Liver (tissue), 9 donors: ENCODE measurements around the gene TSGA10. TPM values are rescaled to one million over a fixed set of nuclear protein-coding genes. Genes with fewer than 3 reads are reported as not detected.

ENCODE experiments used
- DNase-seq: peaks from one replicate; pipeline ENCODE4 v3.0.0-alpha.2; 2017; ENCODE audit warnings: low spot score
- H3K27ac ChIP-seq, 2 donors: one replicate each; pipeline ENCODE4 v1.7.0; 2013; ENCODE audit warnings: inconsistent platforms in 2 of 2, low read length in 2 of 2, control low read depth in 1 of 2, low read depth in 1 of 2, mild to moderate bottlenecking in 1 of 2
- H3K27me3 ChIP-seq, 4 donors: one replicate each; pipeline versions ENCODE4 v1.6.1 to v1.7.0; 2013; ENCODE audit warnings: low read length in 3 of 4, inconsistent platforms in 1 of 4, mild to moderate bottlenecking in 1 of 4, moderate library complexity in 1 of 4; ENCODE audit not compliant: control insufficient read depth in 4 of 4, insufficient read depth in 4 of 4
- H3K36me3 ChIP-seq, 4 donors: one replicate each; pipeline versions ENCODE4 v1.6.1 to v1.7.0; 2013; ENCODE audit warnings: low read length in 3 of 4, mild to moderate bottlenecking in 3 of 4, low read depth in 1 of 4, moderate library complexity in 1 of 4; ENCODE audit not compliant: control insufficient read depth in 4 of 4, insufficient read depth in 3 of 4
- H3K4me1 ChIP-seq, 4 donors: one replicate each; pipeline versions ENCODE4 v1.6.1 to v1.7.0; 2013; ENCODE audit warnings: low read length in 3 of 4, mild to moderate bottlenecking in 3 of 4, moderate library complexity in 1 of 4; ENCODE audit not compliant: control insufficient read depth in 4 of 4, insufficient read depth in 4 of 4
- H3K4me3 ChIP-seq, 3 donors: one replicate each; pipeline versions ENCODE4 v1.6.1 to v1.7.0; 2013; ENCODE audit warnings: low read length in 3 of 3, control low read depth in 1 of 3, low read depth in 1 of 3, mild to moderate bottlenecking in 1 of 3
- H3K9ac ChIP-seq, 2 donors: one replicate each; pipeline ENCODE4 v1.7.0; 2013; ENCODE audit warnings: low read length in 2 of 2, mild to moderate bottlenecking in 2 of 2, moderate library complexity in 2 of 2, control low read depth in 1 of 2, low read depth in 1 of 2
- H3K9me3 ChIP-seq, 4 donors: one replicate each; pipeline versions ENCODE4 v1.6.1 to v1.7.0; 2013; ENCODE audit warnings: low read length in 3 of 4; ENCODE audit not compliant: control insufficient read depth in 4 of 4
- ATF3 ChIP-seq: IDR thresholded peaks from 2 replicates; pipeline ENCODE4 v1.6.1; 2016; ENCODE audit warnings: antibody characterized with exemption
- CTCF ChIP-seq: fragments of 150-350 bp; IDR thresholded peaks from 2 replicates; pipeline ENCODE4 v1.5.1; 2017; ENCODE audit warnings: improper control_type of control experiment, low read depth, low read length; ENCODE audit not compliant: missing input control
- FOXA1 ChIP-seq: IDR thresholded peaks from 2 replicates; pipeline ENCODE4 v1.6.1; 2016; ENCODE audit warnings: antibody characterized with exemption
- FOXA2 ChIP-seq: IDR thresholded peaks from 2 replicates; pipeline ENCODE4 v1.6.1; 2016; ENCODE audit warnings: antibody characterized with exemption
- HNF4A ChIP-seq, 2 donors: conservative IDR thresholded peaks; 2 replicates each; pipeline ENCODE4 v1.6.1; 2016; ENCODE audit warnings: antibody characterized with exemption in 2 of 2, mild to moderate bottlenecking in 2 of 2
- NR2F2 ChIP-seq: IDR thresholded peaks from 2 replicates; pipeline ENCODE4 v1.6.1; 2016; ENCODE audit warnings: antibody characterized with exemption
- REST ChIP-seq: IDR thresholded peaks from 2 replicates; pipeline ENCODE4 v1.6.1; 2016; ENCODE audit warnings: antibody characterized with exemption, mild to moderate bottlenecking
- RXRA ChIP-seq, 2 donors: IDR thresholded peaks; 2 replicates each; pipeline ENCODE4 v1.6.1; 2017 to 2018; ENCODE audit warnings: antibody characterized with exemption in 2 of 2, mild to moderate bottlenecking in 1 of 2
- WGBS: extraction: QIAGEN DNeasy Blood & Tissue Kit; methylation state at CpG from one replicate; pipeline ENCODE4 v1.1.7; 2013; 5-methylcytosine and 5-hydroxymethylcytosine counted together
- polyA plus RNA-seq, 2 donors: library from polyadenylated mRNA; stranded (reverse) in 1 of 2; unstranded in 1 of 2; fragments of 200-250 nt in 1 of 2; fragments of >200 nt in 1 of 2; fragmentation: Nextera tagmentation in 1 of 2; extraction: Ambion mirVana in 1 of 2; gene quantifications; one replicate each; pipeline versions ENCODE4 v1.2.1 to v1.2.3, GENCODE V29; 2013 to 2015
- total RNA-seq, 2 donors: library from RNA; depleted of rRNA; stranded (reverse); fragments of >200 nt; gene quantifications; one replicate each; pipeline ENCODE4 v1.2.3, GENCODE V29; 2014
- donor health status: healthy.
- donor health status: healthy.
- donor health status: healthy.
- donor health status: healthy.
- donor health status: healthy.

TSGA10 gene
- total and polyA plus RNA-seq, 4 donors, result 0.93 to 4.4 (median 3.8) TPM

- H3K9me3 ChIP-seq, result no peaks in the 10 kb centered on the region
- H3K36me3 ChIP-seq, result peaks cover 0 to 11% (median 4%) of the 10 kb centered on the region in 4 donors
- DNase-seq, result no peak
- TF ChIP-seq FOXA2, result no peak
- TF ChIP-seq CTCF, result peak; percentile 7
- H3K27ac ChIP-seq, result no peak overlapping the region
- no peak overlapping the region for H3K4me3 ChIP-seq
- H3K9ac ChIP-seq, result no peak overlapping the region
- no peaks in the 10 kb centered on the region for H3K4me1 ChIP-seq
- no peaks in the 10 kb centered on the region for H3K27me3 ChIP-seq
- WGBS, result 95% methylated on average over 4 of the region's 4 CpGs
These were observed 47.4 kb upstream of the TSGA10 start for GRCh38 chr2:99201959-99202678.

GRCh38 chr2:99200076-99200800, 45.5 kb upstream of the TSGA10 start:
- WGBS, result 87% methylated on average over 7 of the region's 7 CpGs
- no peak for DNase-seq
- H3K4me3 ChIP-seq, result no peak overlapping the region
- H3K9ac ChIP-seq, result no peak overlapping the region
- no peaks in the 10 kb centered on the region for H3K4me1 ChIP-seq
- H3K27me3 ChIP-seq, result no peaks in the 10 kb centered on the region
- H3K9me3 ChIP-seq, result no peaks in the 10 kb centered on the region
- H3K36me3 ChIP-seq, result peaks cover 5 to 28% (median 18%) of the 10 kb centered on the region in 4 donors
- no peak for TF ChIP-seq CTCF
- no peak for TF ChIP-seq ATF3
- H3K27ac ChIP-seq, result no peak overlapping the region

- Histone ChIP-seq H3K9me3 (no peaks in the 10 kb centered on the region), H3K27me3 (no peaks in the 10 kb centered on the region), H3K4me3 (no peak overlapping the region), H3K4me1 (no peaks in the 10 kb centered on the region), H3K9ac (no peak overlapping the region), H3K36me3 (peaks cover 5 to 30% (median 19%) of the 10 kb centered on the region in 4 donors), H3K27ac (no peak overlapping the region)
- DNase-seq, result no peak
- TF ChIP-seq FOXA1, result no peak
- TF ChIP-seq NR2F2, result no peak
- no peak for TF ChIP-seq HNF4A (conservative IDR thresholded peaks at IDR 0.05)
- TF ChIP-seq CTCF, result no peak
- TF ChIP-seq ATF3, result no peak
- TF ChIP-seq RXRA (IDR thresholded peaks at IDR 0.05), result no peak
- TF ChIP-seq REST, result no peak
- WGBS, result 92% methylated on average over 6 of the region's 6 CpGs
These were observed 43.5 kb upstream of the TSGA10 start for GRCh38 chr2:99198103-99198841.
